SK-N-SH (cell line): ENCODE results near the gene PTPN23. TPM values are rescaled to one million over a fixed set of nuclear protein-coding genes. Genes with fewer than 3 reads are reported as not detected.

Experiments used
- CTCF ChIA-PET: fragments of 300-600, 350-600 bp; formaldehyde crosslinking; extraction: SDS; loops from one replicate; lab custom pipeline; 2021; lab: Yijun Ruan, JAX
- POLR2A ChIA-PET: fragments of 350-600 bp; sonication (Branson Sonifier 250); formaldehyde crosslinking; extraction: SDS; loops from one replicate; lab custom pipeline; 2020; ENCODE audit warnings: antibody characterized with exemption, inconsistent platforms; lab: Yijun Ruan, JAX
- DNase-seq: peaks from one replicate; pipeline ENCODE4 v3.0.0; 2012
- H2AFZ ChIP-seq: fragments of 200-600 bp; sonication (generic); 2 replicates; pipeline ENCODE4 v1.8.1; 2016; ENCODE audit warnings: antibody characterized with exemption, mild to moderate bottlenecking, low read depth
- H3F3A ChIP-seq: fragments of 200-600 bp; sonication (generic); replicated peaks from 2 replicates; pipeline ENCODE3; 2016; ENCODE audit warnings: antibody characterized with exemption, mild to moderate bottlenecking; ENCODE audit not compliant: insufficient read depth
- H3K27ac ChIP-seq, 2 experiments: fragments of 200-500 bp in 1 of 2; fragments of 200-600 bp in 1 of 2; sonication (Bioruptor generic) in 1 of 2; sonication (generic), shearing (Covaris generic) in 1 of 2; 2 replicates each; pipeline versions ENCODE4 v1.5.1 to v1.6.1; 2014 to 2016; ENCODE audit warnings: low read depth in 2 of 2, inconsistent platforms in 1 of 2, low read length in 1 of 2, mild to moderate bottlenecking in 1 of 2, mixed read lengths in 1 of 2
- H3K27me3 ChIP-seq: fragments of 200-600 bp; sonication (generic), shearing (Covaris generic); 2 replicates; pipeline ENCODE4 v1.6.1; 2016; ENCODE audit warnings: mixed run types; ENCODE audit not compliant: insufficient read depth
- H3K36me3 ChIP-seq, 2 experiments: fragments of 200-500 bp in 1 of 2; fragments of 200-600 bp in 1 of 2; sonication (Bioruptor generic) in 1 of 2; sonication (generic) in 1 of 2; replicated peaks in 1 of 2; 2 replicates each; pipeline versions ENCODE3 to v1.5.1; 2014 to 2016; ENCODE audit warnings: low read length in 1 of 2, mild to moderate bottlenecking in 1 of 2; ENCODE audit not compliant: insufficient read depth in 2 of 2, control insufficient read depth in 1 of 2
- H3K4me1 ChIP-seq, 2 experiments: fragments of 200-500 bp in 1 of 2; fragments of 200-600 bp in 1 of 2; sonication (Bioruptor generic) in 1 of 2; sonication (generic), shearing (Covaris generic) in 1 of 2; 2 replicates each; pipeline versions ENCODE4 v1.5.1 to v1.6.1; 2014 to 2016; ENCODE audit warnings: low read depth in 1 of 2, low read length in 1 of 2, mixed run types in 1 of 2; ENCODE audit not compliant: insufficient read depth in 2 of 2, control insufficient read depth in 1 of 2
- H3K4me2 ChIP-seq: fragments of 200-600 bp; sonication (generic), shearing (Covaris generic); 2 replicates; pipeline ENCODE4 v1.6.1; 2017; ENCODE audit warnings: mixed run types
- H3K4me3 ChIP-seq, 2 experiments: fragments of 200-500 bp in 1 of 2; fragments of 200-600 bp in 1 of 2; sonication (Bioruptor generic) in 1 of 2; sonication (generic), shearing (Covaris generic) in 1 of 2; 2 replicates each; pipeline versions ENCODE4 v1.5.1 to v1.8.1; 2014 to 2016; ENCODE audit warnings: low read depth in 2 of 2, inconsistent platforms in 1 of 2, low read length in 1 of 2, mild to moderate bottlenecking in 1 of 2, mixed read lengths in 1 of 2, moderate library complexity in 1 of 2
- H3K79me2 ChIP-seq: fragments of 200-600 bp; sonication (generic); 2 replicates; pipeline ENCODE4 v1.8.1; 2017; ENCODE audit warnings: mild to moderate bottlenecking; ENCODE audit not compliant: insufficient read depth
- H3K9ac ChIP-seq: fragments of 200-600 bp; sonication (generic); 2 replicates; pipeline ENCODE4 v1.6.1; 2017; ENCODE audit warnings: mixed run types
- H3K9me2 ChIP-seq: fragments of 200-600 bp; sonication (generic); 2 replicates; pipeline ENCODE4 v1.6.1; 2017; ENCODE audit warnings: mixed run types
- H3K9me3 ChIP-seq: fragments of 200-600 bp; sonication (generic); 2 replicates; pipeline ENCODE4 v1.6.1; 2017; ENCODE audit warnings: mixed run types, mild to moderate bottlenecking, moderate library complexity
- H4K20me1 ChIP-seq: fragments of 200-600 bp; sonication (generic); 2 replicates; pipeline ENCODE4 v1.6.1; 2017; ENCODE audit warnings: mild to moderate bottlenecking, mixed run types; ENCODE audit not compliant: insufficient read depth
- MEF2A ChIP-seq: IDR thresholded peaks from 2 replicates; pipeline ENCODE4 v1.4.0; 2012; ENCODE audit warnings: low read depth, borderline replicate concordance
- MXI1 ChIP-seq: IDR thresholded peaks from 2 replicates; pipeline ENCODE4 v1.6.1; 2012; ENCODE audit warnings: mild to moderate bottlenecking, low read depth, low read length, improper control_type of control experiment
- NFIC ChIP-seq: IDR thresholded peaks from 2 replicates; pipeline ENCODE4 v1.4.0; 2012; ENCODE audit warnings: borderline replicate concordance
- YY1 ChIP-seq: IDR thresholded peaks from 2 replicates; pipeline ENCODE4 v1.4.0; 2012; ENCODE audit warnings: low read depth, mild to moderate bottlenecking
- WGBS: methylation state at CpG from one replicate; pipeline ENCODE4 v1.1.6; 2017; ENCODE audit warnings: low lambda C conversion rate; 5-methylcytosine and 5-hydroxymethylcytosine counted together
- polyA plus RNA-seq, 3 experiments: library from polyadenylated mRNA; depleted of rRNA; stranded (reverse); fragments of >200 nt; gene quantifications; 2 replicates each; pipeline ENCODE4 v1.2.3, GENCODE V29; 2012
- TF ChIP-seq, protein P1 (sequence below): IDR thresholded peaks from 2 replicates; pipeline ENCODE4 v1.4.0; 2012; ENCODE audit warnings: low read depth, borderline replicate concordance
- TF ChIP-seq, protein P2 (sequence below): IDR thresholded peaks from 2 replicates; pipeline ENCODE4 v1.4.0; 2012; ENCODE audit warnings: low read depth, borderline replicate concordance
- TF ChIP-seq, protein P3 (sequence below): IDR thresholded peaks from 2 replicates; pipeline ENCODE4 v1.6.1; 2012; ENCODE audit warnings: mild to moderate bottlenecking, low read depth, low read length, moderate library complexity
- TF ChIP-seq, protein P4 (sequence below): fragments of 150-350 bp; IDR thresholded peaks from 2 replicates; pipeline ENCODE4 v1.6.1; 2017; ENCODE audit warnings: antibody characterized with exemption, low read length, low read depth, borderline replicate concordance

The PTPN23 gene
- polyA plus RNA-seq, 1 of the 3 experiments (the other 2 are of a cell fraction): 10.9 TPM

DNA sequence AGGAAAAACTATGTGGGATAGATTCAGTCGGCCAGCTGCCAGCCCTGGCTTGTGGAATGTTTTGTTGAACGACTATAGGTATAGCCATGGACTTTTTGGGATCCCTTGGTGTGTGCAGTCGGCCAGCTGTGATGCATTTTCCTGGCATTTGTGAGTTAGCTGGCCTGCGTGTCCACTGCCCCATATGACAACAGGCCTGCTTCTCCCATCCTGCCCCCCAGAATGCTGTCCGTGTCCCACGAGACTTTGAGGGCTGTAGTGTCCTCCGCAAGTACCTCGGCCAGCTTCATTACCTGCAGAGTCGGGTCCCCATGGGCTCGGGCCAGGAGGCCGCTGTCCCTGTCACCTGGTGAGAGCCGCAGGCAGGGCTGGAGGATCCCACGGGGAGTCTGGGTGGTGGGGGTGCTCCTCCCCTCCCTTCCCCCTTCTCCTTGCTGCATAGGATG is 23.6 kb downstream of the PTPN23 start:
- peaks cover 32% of the 10 kb centered on the region for H4K20me1 ChIP-seq
- no peak for DNase-seq
- H3K4me1 ChIP-seq: peaks cover 0 to 5% of the 10 kb centered on the region in 2 experiments; a peak in 1 of 4 replicates
- CTCF ChIA-PET: interaction anchor here (2.6 to 7.1 kb wide), 2 partner anchors 9 to 16 kb away, joined by 8 to 48 read pairs; no protein-coding TSS in a partner anchor
- peaks cover 0 to 26% of the 10 kb centered on the region in 2 experiments for H3K36me3 ChIP-seq
- no peak overlapping the region for H2AFZ ChIP-seq
- H3K4me3 ChIP-seq: no peak overlapping the region
- 89% methylated on average over 13 of the region's 13 CpGs for WGBS
- H3K9me2 ChIP-seq: no peaks in the 10 kb centered on the region
- no peaks in the 10 kb centered on the region for H3K9me3 ChIP-seq
- no peak overlapping the region for H3K4me2 ChIP-seq
- H3K27me3 ChIP-seq: no peaks in the 10 kb centered on the region
- H3K27ac ChIP-seq: no peak overlapping the region
- TF ChIP-seq, protein P1, sequence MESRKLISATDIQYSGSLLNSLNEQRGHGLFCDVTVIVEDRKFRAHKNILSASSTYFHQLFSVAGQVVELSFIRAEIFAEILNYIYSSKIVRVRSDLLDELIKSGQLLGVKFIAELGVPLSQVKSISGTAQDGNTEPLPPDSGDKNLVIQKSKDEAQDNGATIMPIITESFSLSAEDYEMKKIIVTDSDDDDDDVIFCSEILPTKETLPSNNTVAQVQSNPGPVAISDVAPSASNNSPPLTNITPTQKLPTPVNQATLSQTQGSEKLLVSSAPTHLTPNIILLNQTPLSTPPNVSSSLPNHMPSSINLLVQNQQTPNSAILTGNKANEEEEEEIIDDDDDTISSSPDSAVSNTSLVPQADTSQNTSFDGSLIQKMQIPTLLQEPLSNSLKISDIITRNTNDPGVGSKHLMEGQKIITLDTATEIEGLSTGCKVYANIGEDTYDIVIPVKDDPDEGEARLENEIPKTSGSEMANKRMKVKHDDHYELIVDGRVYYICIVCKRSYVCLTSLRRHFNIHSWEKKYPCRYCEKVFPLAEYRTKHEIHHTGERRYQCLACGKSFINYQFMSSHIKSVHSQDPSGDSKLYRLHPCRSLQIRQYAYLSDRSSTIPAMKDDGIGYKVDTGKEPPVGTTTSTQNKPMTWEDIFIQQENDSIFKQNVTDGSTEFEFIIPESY: no peak
- TF ChIP-seq NFIC (no peak), MXI1 (no peak), MEF2A (no peak), YY1 (no peak)
- TF ChIP-seq, protein P2, sequence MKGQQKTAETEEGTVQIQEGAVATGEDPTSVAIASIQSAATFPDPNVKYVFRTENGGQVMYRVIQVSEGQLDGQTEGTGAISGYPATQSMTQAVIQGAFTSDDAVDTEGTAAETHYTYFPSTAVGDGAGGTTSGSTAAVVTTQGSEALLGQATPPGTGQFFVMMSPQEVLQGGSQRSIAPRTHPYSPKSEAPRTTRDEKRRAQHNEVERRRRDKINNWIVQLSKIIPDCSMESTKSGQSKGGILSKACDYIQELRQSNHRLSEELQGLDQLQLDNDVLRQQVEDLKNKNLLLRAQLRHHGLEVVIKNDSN: no peak
- TF ChIP-seq, protein P3, sequence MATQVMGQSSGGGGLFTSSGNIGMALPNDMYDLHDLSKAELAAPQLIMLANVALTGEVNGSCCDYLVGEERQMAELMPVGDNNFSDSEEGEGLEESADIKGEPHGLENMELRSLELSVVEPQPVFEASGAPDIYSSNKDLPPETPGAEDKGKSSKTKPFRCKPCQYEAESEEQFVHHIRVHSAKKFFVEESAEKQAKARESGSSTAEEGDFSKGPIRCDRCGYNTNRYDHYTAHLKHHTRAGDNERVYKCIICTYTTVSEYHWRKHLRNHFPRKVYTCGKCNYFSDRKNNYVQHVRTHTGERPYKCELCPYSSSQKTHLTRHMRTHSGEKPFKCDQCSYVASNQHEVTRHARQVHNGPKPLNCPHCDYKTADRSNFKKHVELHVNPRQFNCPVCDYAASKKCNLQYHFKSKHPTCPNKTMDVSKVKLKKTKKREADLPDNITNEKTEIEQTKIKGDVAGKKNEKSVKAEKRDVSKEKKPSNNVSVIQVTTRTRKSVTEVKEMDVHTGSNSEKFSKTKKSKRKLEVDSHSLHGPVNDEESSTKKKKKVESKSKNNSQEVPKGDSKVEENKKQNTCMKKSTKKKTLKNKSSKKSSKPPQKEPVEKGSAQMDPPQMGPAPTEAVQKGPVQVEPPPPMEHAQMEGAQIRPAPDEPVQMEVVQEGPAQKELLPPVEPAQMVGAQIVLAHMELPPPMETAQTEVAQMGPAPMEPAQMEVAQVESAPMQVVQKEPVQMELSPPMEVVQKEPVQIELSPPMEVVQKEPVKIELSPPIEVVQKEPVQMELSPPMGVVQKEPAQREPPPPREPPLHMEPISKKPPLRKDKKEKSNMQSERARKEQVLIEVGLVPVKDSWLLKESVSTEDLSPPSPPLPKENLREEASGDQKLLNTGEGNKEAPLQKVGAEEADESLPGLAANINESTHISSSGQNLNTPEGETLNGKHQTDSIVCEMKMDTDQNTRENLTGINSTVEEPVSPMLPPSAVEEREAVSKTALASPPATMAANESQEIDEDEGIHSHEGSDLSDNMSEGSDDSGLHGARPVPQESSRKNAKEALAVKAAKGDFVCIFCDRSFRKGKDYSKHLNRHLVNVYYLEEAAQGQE: no peak
- TF ChIP-seq, protein P4, sequence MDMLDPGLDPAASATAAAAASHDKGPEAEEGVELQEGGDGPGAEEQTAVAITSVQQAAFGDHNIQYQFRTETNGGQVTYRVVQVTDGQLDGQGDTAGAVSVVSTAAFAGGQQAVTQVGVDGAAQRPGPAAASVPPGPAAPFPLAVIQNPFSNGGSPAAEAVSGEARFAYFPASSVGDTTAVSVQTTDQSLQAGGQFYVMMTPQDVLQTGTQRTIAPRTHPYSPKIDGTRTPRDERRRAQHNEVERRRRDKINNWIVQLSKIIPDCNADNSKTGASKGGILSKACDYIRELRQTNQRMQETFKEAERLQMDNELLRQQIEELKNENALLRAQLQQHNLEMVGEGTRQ: no peak
- POLR2A ChIA-PET: interaction anchor here (1.3 kb wide), 1 partner anchor 24 kb away, joined by 3 read pairs; the partner anchor contains the start of gene PTPN23
- peaks cover 54% of the 10 kb centered on the region for H3K79me2 ChIP-seq
- H3F3A ChIP-seq: no peaks in the 10 kb centered on the region
- no peak overlapping the region for H3K9ac ChIP-seq
